Measurements from ENCODE around the gene BACH2. TPM values are rescaled to one million over a fixed set of nuclear protein-coding genes. Genes with fewer than 3 reads are reported as not detected.
A peak's percentile ranks its signal among the peaks of the same experiment; 100 is the strongest.

BACH2 gene
- total and polyA plus RNA-seq, 9 donors: 3.4 to 5.8 (median 4.6) TPM

- Histone ChIP-seq H3K36me3 (ENCODE audit: control insufficient read depth, insufficient read depth, low read length) (peaks cover 5% of the 10 kb centered on the region), H3K27ac (ENCODE audit: low read length) (no peak overlapping the region), H3K9me3 (replicated peaks; ENCODE audit: control insufficient read depth, low read depth, low read length) (no peaks in the 10 kb centered on the region), H3K4me3 (ENCODE audit: low read length) (no peak overlapping the region), H3K4me1 (ENCODE audit: control insufficient read depth, insufficient read depth, low read length) (peaks cover 2% of the 10 kb centered on the region), H3K27me3 (ENCODE audit: control insufficient read depth, insufficient read depth, low read length) (no peaks in the 10 kb centered on the region)
- WGBS (ENCODE audit: insufficient coverage): 69% methylated on average over 7 of the region's 9 CpGs
- no peak for DNase-seq
Measured at GRCh38 chr6:90005048-90005827, 291.4 kb downstream of the BACH2 start.

GRCh38 chr6:90004511-90004910, 292.1 kb downstream of the BACH2 start:
- 100% methylated on average over 1 of the region's 5 CpGs for WGBS (ENCODE audit: insufficient coverage)

GRCh38 chr6:90003941-90004340, 292.7 kb downstream of the BACH2 start:
- Histone ChIP-seq H3K9me3 (replicated peaks; ENCODE audit: control insufficient read depth, low read depth, low read length) (no peaks in the 10 kb centered on the region), H3K4me3 (ENCODE audit: low read length) (no peak overlapping the region), H3K27ac (ENCODE audit: low read length) (no peak overlapping the region), H3K36me3 (ENCODE audit: control insufficient read depth, insufficient read depth, low read length) (peaks cover 5% of the 10 kb centered on the region), H3K4me1 (ENCODE audit: control insufficient read depth, insufficient read depth, low read length) (peaks cover 4% of the 10 kb centered on the region), H3K27me3 (ENCODE audit: control insufficient read depth, insufficient read depth, low read length) (no peaks in the 10 kb centered on the region)
- no peak for DNase-seq
- 100% methylated on average over 1 of the region's 2 CpGs for WGBS (ENCODE audit: insufficient coverage)

More at GRCh38 chr6:90004511-90004910, 292.1 kb downstream of the BACH2 start:
- no peaks in the 10 kb centered on the region for H3K9me3 ChIP-seq (replicated peaks; ENCODE audit: control insufficient read depth, low read depth, low read length)
- H3K27me3 ChIP-seq (ENCODE audit: control insufficient read depth, insufficient read depth, low read length): no peaks in the 10 kb centered on the region
- H3K27ac ChIP-seq (ENCODE audit: low read length): no peak overlapping the region
- H3K4me3 ChIP-seq (ENCODE audit: low read length): no peak overlapping the region
- DNase-seq: no peak
- peaks cover 2% of the 10 kb centered on the region for H3K4me1 ChIP-seq (ENCODE audit: control insufficient read depth, insufficient read depth, low read length)
- H3K36me3 ChIP-seq (ENCODE audit: control insufficient read depth, insufficient read depth, low read length): peaks cover 5% of the 10 kb centered on the region

GRCh38 chr6:90003069-90003795, 293.4 kb downstream of the BACH2 start:
- 79% methylated on average over 4 of the region's 5 CpGs for WGBS (ENCODE audit: insufficient coverage)
- Histone ChIP-seq H3K4me1 (ENCODE audit: control insufficient read depth, insufficient read depth, low read length) (peaks cover 3% of the 10 kb centered on the region), H3K36me3 (ENCODE audit: control insufficient read depth, insufficient read depth, low read length) (peaks cover 4% of the 10 kb centered on the region), H3K9me3 (replicated peaks; ENCODE audit: control insufficient read depth, low read depth, low read length) (no peaks in the 10 kb centered on the region), H3K27ac (ENCODE audit: low read length) (no peak overlapping the region), H3K27me3 (ENCODE audit: control insufficient read depth, insufficient read depth, low read length) (no peaks in the 10 kb centered on the region), H3K4me3 (ENCODE audit: low read length) (no peak overlapping the region)
- DNase-seq: no peak

GRCh38 chr6:90000864-90001731, 295.5 kb downstream of the BACH2 start:
- Histone ChIP-seq H3K4me1 (ENCODE audit: control insufficient read depth, insufficient read depth, low read length) (peaks cover 8% of the 10 kb centered on the region), H3K4me3 (ENCODE audit: low read length) (no peak overlapping the region), H3K36me3 (ENCODE audit: control insufficient read depth, insufficient read depth, low read length) (no peaks in the 10 kb centered on the region), H3K27ac (ENCODE audit: low read length) (no peak overlapping the region), H3K9me3 (replicated peaks; ENCODE audit: control insufficient read depth, low read depth, low read length) (no peaks in the 10 kb centered on the region), H3K27me3 (ENCODE audit: control insufficient read depth, insufficient read depth, low read length) (no peaks in the 10 kb centered on the region)
- WGBS (ENCODE audit: insufficient coverage): no CpG with 5 or more reads among the region's 5 CpGs
- no peak for DNase-seq

GRCh38 chr6:89999945-90000825, 296.5 kb downstream of the BACH2 start:
- peak; percentile 55 for DNase-seq
- Histone ChIP-seq H3K9me3 (replicated peaks; ENCODE audit: control insufficient read depth, low read depth, low read length) (no peaks in the 10 kb centered on the region), H3K27ac (ENCODE audit: low read length) (no peak overlapping the region), H3K4me3 (ENCODE audit: low read length) (no peak overlapping the region), H3K4me1 (ENCODE audit: control insufficient read depth, insufficient read depth, low read length) (peaks cover 8% of the 10 kb centered on the region), H3K27me3 (ENCODE audit: control insufficient read depth, insufficient read depth, low read length) (no peaks in the 10 kb centered on the region), H3K36me3 (ENCODE audit: control insufficient read depth, insufficient read depth, low read length) (peaks cover 2% of the 10 kb centered on the region)
- WGBS (ENCODE audit: insufficient coverage): 83% methylated on average over 3 of the region's 8 CpGs

- Histone ChIP-seq H3K4me1 (ENCODE audit: control insufficient read depth, insufficient read depth, low read length) (peaks cover 8% of the 10 kb centered on the region), H3K4me3 (ENCODE audit: low read length) (no peak overlapping the region), H3K36me3 (ENCODE audit: control insufficient read depth, insufficient read depth, low read length) (peaks cover 2% of the 10 kb centered on the region), H3K27ac (ENCODE audit: low read length) (no peak overlapping the region), H3K27me3 (ENCODE audit: control insufficient read depth, insufficient read depth, low read length) (no peaks in the 10 kb centered on the region), H3K9me3 (replicated peaks; ENCODE audit: control insufficient read depth, low read depth, low read length) (no peaks in the 10 kb centered on the region)
- peak; percentile 60 for DNase-seq
- WGBS (ENCODE audit: insufficient coverage): no CpG with 5 or more reads among the region's 4 CpGs
Measured at GRCh38 chr6:89999154-89999553, 297.5 kb downstream of the BACH2 start.

- DNase-seq: peak; percentile 77
- WGBS (ENCODE audit: insufficient coverage): 65% methylated on average over 2 of the region's 6 CpGs
- H3K36me3 ChIP-seq (ENCODE audit: control insufficient read depth, insufficient read depth, low read length): peaks cover 2% of the 10 kb centered on the region
- H3K27ac ChIP-seq (ENCODE audit: low read length): no peak overlapping the region
- H3K9me3 ChIP-seq (replicated peaks; ENCODE audit: control insufficient read depth, low read depth, low read length): no peaks in the 10 kb centered on the region
- H3K27me3 ChIP-seq (ENCODE audit: control insufficient read depth, insufficient read depth, low read length): no peaks in the 10 kb centered on the region
- H3K4me3 ChIP-seq (ENCODE audit: low read length): no peak overlapping the region
- peaks cover 8% of the 10 kb centered on the region for H3K4me1 ChIP-seq (ENCODE audit: control insufficient read depth, insufficient read depth, low read length)
Measured at GRCh38 chr6:89997456-89998445, 298.9 kb downstream of the BACH2 start.

Data from muscle of leg (tissue), 11 donors.